SK-N-MC (cell line): ENCODE measurements around the gene BSPRY.

Experiments
- EZH2 ChIP-seq: fragments of 200-600 bp; sonication (generic); IDR thresholded peaks from one replicate; pipeline ENCODE4 v1.6.1; 2017; ENCODE audit warnings: antibody characterized with exemption
- FOXP2 ChIP-seq: optimal IDR thresholded peaks from 2 replicates; pipeline ENCODE3; 2011; ENCODE audit warnings: mild to moderate bottlenecking, moderate library complexity; ENCODE audit not compliant: insufficient read depth; ENCODE audit errors: extremely low read length, control extremely low read depth
- POLR2AphosphoS5 ChIP-seq: IDR thresholded peaks from 2 replicates; pipeline ENCODE4 v1.6.1; 2012; ENCODE audit warnings: mild to moderate bottlenecking, low read depth, low read length, borderline replicate concordance

DNA sequence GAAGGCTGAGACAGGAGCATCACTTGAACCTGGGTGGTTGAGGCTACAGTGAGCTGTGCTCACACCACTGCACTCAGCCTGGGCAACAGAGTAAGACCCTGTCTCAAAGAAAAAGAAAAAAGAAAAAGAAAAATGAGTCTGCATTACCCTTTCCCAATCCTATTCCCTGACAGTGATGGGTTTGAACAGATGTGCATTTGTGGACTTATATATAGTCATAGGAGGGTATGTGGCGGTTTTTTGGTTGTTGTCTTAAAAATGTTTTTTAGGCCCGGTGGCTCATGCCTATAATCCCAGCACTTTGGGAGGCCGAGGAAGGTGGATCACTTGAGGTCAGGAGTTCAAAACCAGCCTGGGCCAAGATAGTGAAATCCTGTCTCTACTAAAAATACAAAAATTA, 14.0 kb downstream of the BSPRY start:
- no peak for TF ChIP-seq POLR2AphosphoS5
- TF ChIP-seq EZH2: no peak
- no peak for TF ChIP-seq FOXP2
